Thyroid gland (tissue), 4 donors: ENCODE data around the gene LMTK2. TPM values are rescaled to one million over a fixed set of nuclear protein-coding genes. Genes with fewer than 3 reads are reported as not detected.

Source experiments
- DNase-seq, 2 donors: peaks; one replicate each; pipeline ENCODE4 v3.0.0-alpha.2; 2019
- H3K27ac ChIP-seq, 3 donors: fragments of 200-600 bp; sonication (generic); 1 replicate in 2 of 3; 2 replicates in 1 of 3; pipeline ENCODE4 v1.5.1; 2016 to 2019; ENCODE audit warnings: mild to moderate bottlenecking in 1 of 3, moderate library complexity in 1 of 3
- H3K27me3 ChIP-seq: fragments of 200-600 bp; sonication (generic); one replicate; pipeline ENCODE4 v1.5.1; 2019
- H3K36me3 ChIP-seq, 2 donors: fragments of 200-600 bp; sonication (generic); one replicate each; pipeline ENCODE4 v1.5.1; 2016 to 2019
- H3K4me1 ChIP-seq, 2 donors: fragments of 200-600 bp; sonication (generic); one replicate each; pipeline ENCODE4 v1.5.1; 2017 to 2019
- H3K4me3 ChIP-seq, 3 donors: fragments of 200-600 bp; sonication (generic); replicated peaks in 1 of 3; 1 replicate in 2 of 3; 2 replicates in 1 of 3; pipeline ENCODE4 v1.5.1; 2016; ENCODE audit warnings: mild to moderate bottlenecking in 1 of 3
- H3K9me3 ChIP-seq: fragments of 200-600 bp; sonication (generic); one replicate; pipeline ENCODE4 v1.5.1; 2017
- POLR2A ChIP-seq, 2 donors: fragments of 450-650 bp; IDR thresholded peaks; one replicate each; pipeline ENCODE4 v1.6.1; 2017; ENCODE audit warnings: antibody characterized with exemption in 2 of 2, mild to moderate bottlenecking in 2 of 2, moderate library complexity in 1 of 2
- WGBS, 2 donors: methylation state at CpG; one replicate each; pipeline ENCODE4 v1.1.5; 2017; 5-methylcytosine and 5-hydroxymethylcytosine counted together
- intact Hi-C: fragments of 100-400 bp; cut with DNase I; formaldehyde crosslinking; loops from one replicate; pipeline ENCODE4 v1.15.1; 2023
- total RNA-seq, 4 donors: library from RNA; depleted of rRNA; stranded (reverse); fragments of >200 nt; gene quantifications; one replicate each; pipeline ENCODE4 v1.2.3, GENCODE V29; 2016
- TF ChIP-seq, protein P1 (sequence below), 6 experiments: fragments of 200-600 bp in 3 of 6; fragments of 450-650 bp in 3 of 6; sonication (generic) in 3 of 6; IDR thresholded peaks; one replicate each; pipeline ENCODE4 v1.5.1; 2016 to 2019; ENCODE audit warnings: antibody characterized with exemption in 6 of 6, mild to moderate bottlenecking in 2 of 6, inconsistent platforms in 1 of 6, moderate library complexity in 1 of 6

Gene LMTK2
- total RNA-seq, 4 donors from 2014 or later = 22.0 to 36.5 (median 26.6) TPM

DNA sequence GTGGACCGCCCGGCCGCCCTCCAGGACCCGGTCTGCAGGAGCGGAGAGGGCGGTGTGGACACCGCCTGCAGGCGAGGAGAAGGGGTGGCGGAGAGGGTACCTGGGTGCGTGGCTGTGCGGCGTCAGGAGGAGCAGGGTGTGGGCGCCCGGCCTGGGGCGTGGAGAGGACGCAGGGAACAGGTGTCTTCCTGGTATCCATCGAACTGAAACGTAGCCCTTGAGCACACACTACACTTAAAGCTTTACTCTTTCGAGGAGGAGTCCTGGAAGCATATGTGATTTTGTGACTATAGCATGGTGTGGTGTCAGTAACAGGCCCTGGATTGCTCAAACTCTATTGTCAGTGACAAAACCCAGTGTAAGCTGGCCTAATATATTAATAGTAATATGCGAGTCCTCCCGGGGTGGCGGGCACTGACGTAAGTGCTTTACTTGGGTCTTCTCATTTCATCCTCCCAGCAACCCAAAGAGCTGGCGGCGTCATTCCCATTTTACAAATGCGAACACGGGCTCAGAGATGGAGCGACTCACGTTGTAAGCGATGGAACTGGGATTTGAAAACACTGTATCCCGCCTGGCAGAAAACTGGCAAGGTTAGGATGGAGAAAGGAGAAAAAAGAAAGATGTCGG lies 145.9 kb downstream of the LMTK2 start:
- DNase-seq = peak in 1 of 2 donors; percentile 20
- no peaks in the 10 kb centered on the region for H3K9me3 ChIP-seq
- no peaks in the 10 kb centered on the region for H3K36me3 ChIP-seq
- intact Hi-C loops = no loop called here
- peak overlapping the region; percentile 36 to 79 (median 71) for H3K27ac ChIP-seq
- peaks cover 20 to 22% of the 10 kb centered on the region in 2 donors for H3K4me1 ChIP-seq
- peak overlapping the region; percentile 81 to 99 (median 88) for H3K4me3 ChIP-seq
- TF ChIP-seq, protein P1, sequence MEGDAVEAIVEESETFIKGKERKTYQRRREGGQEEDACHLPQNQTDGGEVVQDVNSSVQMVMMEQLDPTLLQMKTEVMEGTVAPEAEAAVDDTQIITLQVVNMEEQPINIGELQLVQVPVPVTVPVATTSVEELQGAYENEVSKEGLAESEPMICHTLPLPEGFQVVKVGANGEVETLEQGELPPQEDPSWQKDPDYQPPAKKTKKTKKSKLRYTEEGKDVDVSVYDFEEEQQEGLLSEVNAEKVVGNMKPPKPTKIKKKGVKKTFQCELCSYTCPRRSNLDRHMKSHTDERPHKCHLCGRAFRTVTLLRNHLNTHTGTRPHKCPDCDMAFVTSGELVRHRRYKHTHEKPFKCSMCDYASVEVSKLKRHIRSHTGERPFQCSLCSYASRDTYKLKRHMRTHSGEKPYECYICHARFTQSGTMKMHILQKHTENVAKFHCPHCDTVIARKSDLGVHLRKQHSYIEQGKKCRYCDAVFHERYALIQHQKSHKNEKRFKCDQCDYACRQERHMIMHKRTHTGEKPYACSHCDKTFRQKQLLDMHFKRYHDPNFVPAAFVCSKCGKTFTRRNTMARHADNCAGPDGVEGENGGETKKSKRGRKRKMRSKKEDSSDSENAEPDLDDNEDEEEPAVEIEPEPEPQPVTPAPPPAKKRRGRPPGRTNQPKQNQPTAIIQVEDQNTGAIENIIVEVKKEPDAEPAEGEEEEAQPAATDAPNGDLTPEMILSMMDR (IDR thresholded peaks at IDR 0.05) = no peak
- TF ChIP-seq POLR2A (IDR thresholded peaks at IDR 0.05) = no peak
- no peaks in the 10 kb centered on the region for H3K27me3 ChIP-seq
- 24 to 29% methylated on average over 22 to 23 of the region's 32 CpGs for WGBS, 2 donors

DNA sequence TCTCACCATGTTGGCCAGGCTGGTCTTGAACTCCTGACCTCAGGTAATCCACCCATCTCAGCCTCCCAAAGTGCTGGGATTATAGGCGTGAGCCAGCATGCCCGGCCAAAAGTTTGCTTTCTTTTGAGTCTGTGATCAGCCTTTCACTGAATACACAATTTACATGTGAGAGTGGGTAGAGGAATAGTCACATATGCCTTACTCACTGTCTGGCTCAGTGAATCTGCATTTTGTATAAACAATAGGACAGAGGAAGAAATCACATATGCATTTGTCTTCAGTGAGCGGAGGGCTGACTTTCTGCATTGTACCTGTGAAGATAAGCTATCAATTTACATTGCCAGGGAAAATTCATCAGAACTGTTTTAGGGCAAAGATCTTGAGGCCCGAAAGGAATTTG lies 147.9 kb downstream of the LMTK2 start:
- H3K9me3 ChIP-seq = no peaks in the 10 kb centered on the region
- peaks cover 20 to 22% of the 10 kb centered on the region in 2 donors for H3K4me1 ChIP-seq
- no peaks in the 10 kb centered on the region for H3K36me3 ChIP-seq
- 90 to 92% methylated on average over 4 of the region's 4 CpGs for WGBS, 2 donors
- TF ChIP-seq, protein P1 (IDR thresholded peaks at IDR 0.05) = no peak
- no peak for TF ChIP-seq POLR2A (IDR thresholded peaks at IDR 0.05)
- no peak overlapping the region for H3K27ac ChIP-seq
- no peak overlapping the region for H3K4me3 ChIP-seq
- H3K27me3 ChIP-seq = no peaks in the 10 kb centered on the region
- no peak for DNase-seq
- intact Hi-C loops = no loop called here

DNA sequence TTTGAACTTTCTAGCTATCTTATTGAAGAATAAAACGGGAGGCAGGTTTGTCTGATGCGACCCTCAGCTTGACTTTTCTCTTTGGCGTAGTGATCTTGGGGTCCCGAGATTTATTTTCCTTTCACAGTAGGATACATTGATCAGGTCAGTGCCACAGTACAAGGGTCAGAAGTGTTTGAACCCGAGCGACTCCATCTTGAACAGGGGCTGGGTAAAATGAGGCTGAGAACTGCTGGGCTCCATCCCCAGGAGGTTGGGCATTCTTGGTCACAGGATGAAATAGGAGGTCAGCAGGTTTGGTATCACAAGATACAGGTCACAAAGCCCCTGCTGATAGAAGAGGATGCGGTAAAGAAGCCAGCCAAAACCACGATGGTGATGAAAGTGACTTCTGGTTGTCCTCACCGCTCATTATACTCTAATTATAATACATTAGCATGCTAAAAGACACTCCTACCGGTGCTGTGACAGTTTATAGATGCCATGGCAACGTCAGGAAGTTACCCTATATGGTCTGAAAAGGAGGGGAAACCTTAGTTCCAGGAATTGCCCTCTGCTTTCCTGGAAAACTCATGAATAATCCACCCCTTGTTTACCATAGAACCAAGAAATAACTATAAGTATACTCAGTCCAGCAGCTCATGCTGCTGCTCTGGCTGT lies 148.4 kb downstream of the LMTK2 start:
- no peak for TF ChIP-seq POLR2A (IDR thresholded peaks at IDR 0.05)
- TF ChIP-seq, protein P1 (IDR thresholded peaks at IDR 0.05) = no peak
- Histone ChIP-seq H3K9me3 (no peaks in the 10 kb centered on the region), H3K4me3 (no peak overlapping the region), H3K36me3 (no peaks in the 10 kb centered on the region), H3K27me3 (no peaks in the 10 kb centered on the region), H3K27ac (no peak overlapping the region), H3K4me1 (peaks cover 20 to 22% of the 10 kb centered on the region in 2 donors)
- no peak for DNase-seq
- intact Hi-C loops = no loop called here
- WGBS, 2 donors = 87 to 89% methylated on average over 11 of the region's 11 CpGs

DNA sequence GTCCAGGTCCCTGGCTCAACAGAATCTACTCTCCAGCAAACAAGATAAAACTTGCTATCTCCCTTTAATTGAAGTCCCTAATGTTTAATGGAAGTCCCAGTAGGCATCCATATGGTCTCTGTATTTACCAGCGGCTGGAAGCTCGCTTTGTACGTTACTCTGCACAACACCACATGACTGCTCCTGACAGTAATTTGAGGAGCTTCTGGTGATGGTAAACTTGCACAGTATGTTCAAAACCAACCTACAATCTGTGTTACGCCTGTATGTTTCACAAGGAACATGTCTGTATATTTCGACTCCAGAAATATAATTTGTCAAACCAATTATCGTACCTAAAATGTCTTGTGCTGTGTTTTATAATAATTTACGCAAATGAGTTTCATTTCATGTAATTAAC lies 149.8 kb downstream of the LMTK2 start:
- WGBS, 2 donors = 94 to 96% methylated on average over 7 of the region's 7 CpGs
- H3K9me3 ChIP-seq = no peaks in the 10 kb centered on the region
- TF ChIP-seq, protein P1 (IDR thresholded peaks at IDR 0.05) = no peak
- TF ChIP-seq POLR2A (IDR thresholded peaks at IDR 0.05) = no peak
- H3K4me1 ChIP-seq = peaks cover 10 to 12% of the 10 kb centered on the region in 2 donors
- no peak overlapping the region for H3K27ac ChIP-seq
- no peak for DNase-seq
- no peaks in the 10 kb centered on the region for H3K27me3 ChIP-seq
- intact Hi-C loops = no loop called here
- no peaks in the 10 kb centered on the region for H3K36me3 ChIP-seq
- no peak overlapping the region for H3K4me3 ChIP-seq

DNA sequence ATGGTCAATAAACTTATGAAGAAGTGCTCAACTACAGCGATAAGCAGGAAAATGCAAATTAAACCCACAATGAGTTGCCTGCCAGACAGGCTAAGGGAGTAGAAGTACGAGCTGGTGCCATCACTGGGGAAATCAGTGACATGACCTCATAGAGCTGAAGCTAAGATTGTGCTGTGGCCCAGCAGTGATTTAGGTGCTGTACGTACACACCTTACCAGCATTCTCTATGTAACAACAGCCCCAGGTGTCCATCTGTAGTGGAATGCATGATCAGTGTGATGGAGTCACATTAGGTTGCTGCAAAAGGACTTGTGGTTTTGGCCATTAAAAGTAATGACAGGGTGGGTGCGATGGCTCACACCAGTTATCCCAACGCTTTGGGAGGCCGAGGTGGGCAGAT lies 151.0 kb downstream of the LMTK2 start:
- no peak overlapping the region for H3K4me3 ChIP-seq
- peaks cover 9% of the 10 kb centered on the region in 2 donors for H3K4me1 ChIP-seq
- no peaks in the 10 kb centered on the region for H3K27me3 ChIP-seq
- H3K9me3 ChIP-seq = no peaks in the 10 kb centered on the region
- TF ChIP-seq, protein P1 (IDR thresholded peaks at IDR 0.05) = no peak
- no peak for TF ChIP-seq POLR2A (IDR thresholded peaks at IDR 0.05)
- intact Hi-C loops = no loop called here
- WGBS, 2 donors = 78 to 88% methylated on average over 6 of the region's 6 CpGs
- no peak overlapping the region for H3K27ac ChIP-seq
- no peaks in the 10 kb centered on the region for H3K36me3 ChIP-seq
- no peak for DNase-seq
